PC-9 (cell line): Measurements from ENCODE around the gene GNG7.

Experiments
- EZH2 ChIP-seq: fragments of 200-600 bp; sonication (generic); IDR thresholded peaks from 2 replicates; pipeline ENCODE4 v1.8.0; 2017; ENCODE audit warnings: antibody characterized with exemption, low read depth
- TF ChIP-seq, protein P1 (sequence below): fragments of 200-600 bp; sonication (generic); conservative IDR thresholded peaks from 2 replicates; pipeline ENCODE4 v1.6.1; 2017; ENCODE audit warnings: mixed run types, antibody characterized with exemption, mild to moderate bottlenecking, moderate library complexity

DNA sequence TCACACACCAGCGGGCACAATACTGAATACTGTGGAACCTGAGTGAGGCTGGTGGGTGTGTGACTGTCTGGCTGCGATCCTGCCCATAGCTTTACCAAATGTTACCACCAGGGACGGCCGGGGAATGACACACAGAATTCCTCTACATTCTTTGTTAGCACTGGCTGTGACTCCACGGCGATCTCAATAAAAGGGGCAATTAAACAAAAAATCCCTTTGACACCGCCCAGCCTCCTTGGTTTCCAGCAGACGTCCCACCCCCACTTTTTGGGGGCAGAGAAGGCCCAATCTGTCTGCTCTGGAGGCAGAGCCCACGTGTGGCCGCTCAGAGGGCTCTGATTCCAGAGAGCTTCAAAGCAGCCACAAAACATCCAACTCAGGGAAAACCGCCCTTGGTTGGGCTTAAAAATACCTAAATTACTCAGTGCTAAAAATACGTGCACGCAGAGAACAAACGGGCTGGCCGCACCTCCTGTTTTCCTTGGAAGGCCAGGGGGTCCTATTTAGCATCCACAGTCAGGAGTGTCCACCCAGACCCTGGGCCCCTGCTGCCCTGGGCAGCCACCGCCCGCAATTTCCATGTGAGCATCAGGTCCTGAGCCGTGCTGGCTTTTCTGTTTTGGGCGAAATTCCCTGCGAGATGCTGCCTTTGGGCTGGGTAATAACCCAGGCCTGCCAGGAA lies 178.7 kb downstream of the GNG7 start:
- TF ChIP-seq, protein P1, sequence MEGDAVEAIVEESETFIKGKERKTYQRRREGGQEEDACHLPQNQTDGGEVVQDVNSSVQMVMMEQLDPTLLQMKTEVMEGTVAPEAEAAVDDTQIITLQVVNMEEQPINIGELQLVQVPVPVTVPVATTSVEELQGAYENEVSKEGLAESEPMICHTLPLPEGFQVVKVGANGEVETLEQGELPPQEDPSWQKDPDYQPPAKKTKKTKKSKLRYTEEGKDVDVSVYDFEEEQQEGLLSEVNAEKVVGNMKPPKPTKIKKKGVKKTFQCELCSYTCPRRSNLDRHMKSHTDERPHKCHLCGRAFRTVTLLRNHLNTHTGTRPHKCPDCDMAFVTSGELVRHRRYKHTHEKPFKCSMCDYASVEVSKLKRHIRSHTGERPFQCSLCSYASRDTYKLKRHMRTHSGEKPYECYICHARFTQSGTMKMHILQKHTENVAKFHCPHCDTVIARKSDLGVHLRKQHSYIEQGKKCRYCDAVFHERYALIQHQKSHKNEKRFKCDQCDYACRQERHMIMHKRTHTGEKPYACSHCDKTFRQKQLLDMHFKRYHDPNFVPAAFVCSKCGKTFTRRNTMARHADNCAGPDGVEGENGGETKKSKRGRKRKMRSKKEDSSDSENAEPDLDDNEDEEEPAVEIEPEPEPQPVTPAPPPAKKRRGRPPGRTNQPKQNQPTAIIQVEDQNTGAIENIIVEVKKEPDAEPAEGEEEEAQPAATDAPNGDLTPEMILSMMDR: no peak
- no peak for TF ChIP-seq EZH2
